DND-41 (cell line): ENCODE data around the gene AKAP13.

ENCODE experiments used
- CTCF ChIP-seq: IDR thresholded peaks from 2 replicates; pipeline ENCODE4 v1.5.1; 2012; ENCODE audit warnings: borderline replicate concordance, low read length, moderate library complexity, mild to moderate bottlenecking; ENCODE audit not compliant: poor library complexity, severe bottlenecking; ENCODE audit errors: extremely low read depth
- EZH2 ChIP-seq: IDR thresholded peaks from 3 replicates; pipeline ENCODE4 v1.6.1; 2012; ENCODE audit warnings: borderline replicate concordance, low read depth, mild to moderate bottlenecking, moderate library complexity, low read length, inconsistent platforms; ENCODE audit not compliant: severe bottlenecking

DNA sequence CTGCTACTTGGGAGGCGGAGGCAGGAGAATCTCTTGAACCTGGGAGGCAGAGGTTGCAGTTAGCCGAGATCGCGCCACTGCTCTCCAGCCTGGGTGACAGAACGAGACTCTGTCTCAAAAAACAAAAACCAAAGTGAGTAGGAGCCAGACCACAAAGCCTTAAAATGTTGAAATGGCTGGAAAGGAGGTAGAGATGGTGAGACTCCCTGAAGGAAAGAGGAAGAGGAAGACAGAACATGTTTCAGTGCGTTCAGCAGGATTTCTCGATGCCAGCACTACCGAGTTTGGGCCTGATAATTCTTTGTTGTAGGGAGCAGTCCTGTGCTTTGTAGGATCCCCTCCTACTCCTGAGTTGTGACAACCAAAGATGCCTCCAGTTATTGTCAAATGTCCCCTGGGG is 189.9 kb downstream of the AKAP13 start:
- no peak for TF ChIP-seq CTCF
- no peak for TF ChIP-seq EZH2
